Fibroblast of lung (primary cell): ENCODE results near the gene CAV3. TPM values are rescaled to one million over a fixed set of nuclear protein-coding genes. Genes with fewer than 3 reads are reported as not detected.

ENCODE experiments used
- DNase-seq, 2 donors: peaks; one replicate each; pipeline versions ENCODE4 v3.0.0 to v3.0.0-alpha.2; 2010; ENCODE audit warnings: low read depth in 2 of 2
- H2AFZ ChIP-seq: 2 replicates; pipeline ENCODE4 v1.5.1; 2012; ENCODE audit warnings: low read length, control low read depth, inconsistent platforms
- H3K27ac ChIP-seq: 2 replicates; pipeline ENCODE4 v1.5.1; 2011; ENCODE audit warnings: low read length, control low read depth; ENCODE audit not compliant: insufficient read depth
- H3K27me3 ChIP-seq: 2 replicates; pipeline ENCODE4 v1.5.1; 2011; ENCODE audit warnings: mild to moderate bottlenecking, low read length; ENCODE audit not compliant: control insufficient read depth, insufficient read depth
- H3K36me3 ChIP-seq: 2 replicates; pipeline ENCODE4 v1.5.1; 2011; ENCODE audit warnings: low read length; ENCODE audit not compliant: control insufficient read depth, insufficient read depth
- H3K4me1 ChIP-seq: 2 replicates; pipeline ENCODE4 v1.5.1; 2011; ENCODE audit warnings: low read length; ENCODE audit not compliant: control insufficient read depth, insufficient read depth; ENCODE audit errors: extremely low read depth
- H3K4me2 ChIP-seq: 2 replicates; pipeline ENCODE4 v1.5.1; 2011; ENCODE audit warnings: low read length, control low read depth; ENCODE audit not compliant: insufficient read depth; ENCODE audit errors: extremely low read depth
- H3K4me3 ChIP-seq, 4 experiments: fragments of 200-600 bp in 1 of 4; sonication (generic) in 1 of 4; replicated peaks in 1 of 4; 2 replicates each; pipeline ENCODE4 v1.5.1; 2011 to 2016; ENCODE audit warnings: low read length in 4 of 4, low read depth in 3 of 4, mild to moderate bottlenecking in 3 of 4, control low read depth in 2 of 4, inconsistent platforms in 1 of 4, mixed read lengths in 1 of 4; ENCODE audit not compliant: insufficient read depth in 1 of 4; ENCODE audit errors: control extremely low read depth in 1 of 4
- H3K79me2 ChIP-seq: 2 replicates; pipeline ENCODE4 v1.5.1; 2012; ENCODE audit warnings: mild to moderate bottlenecking, low read length, inconsistent platforms; ENCODE audit not compliant: control insufficient read depth, insufficient read depth
- H3K9ac ChIP-seq: 2 replicates; pipeline ENCODE4 v1.5.1; 2011; ENCODE audit warnings: mild to moderate bottlenecking, low read length, control low read depth; ENCODE audit not compliant: insufficient read depth
- H3K9me3 ChIP-seq: 2 replicates; pipeline ENCODE4 v1.5.1; 2012; ENCODE audit warnings: low read depth, low read length; ENCODE audit not compliant: control insufficient read depth, insufficient read depth
- H4K20me1 ChIP-seq: 2 replicates; pipeline ENCODE4 v1.5.1; 2011; ENCODE audit warnings: low read length; ENCODE audit not compliant: control insufficient read depth, insufficient read depth; ENCODE audit errors: extremely low read depth
- EZH2 ChIP-seq: IDR thresholded peaks from 2 replicates; pipeline ENCODE4 v1.5.1; 2012; ENCODE audit warnings: low read length, control low read depth, mild to moderate bottlenecking; ENCODE audit errors: missing control alignments
- polyA plus RNA-seq, 2 donors: library from polyadenylated mRNA; depleted of rRNA in 1 of 2; stranded (reverse) in 1 of 2; unstranded in 1 of 2; fragments of >200 nt; gene quantifications; 2 replicates each; pipeline ENCODE4 v1.2.1, GENCODE V29; 2011 to 2012; ENCODE audit warnings: missing spikeins in 1 of 2
- total RNA-seq: library from RNA; depleted of rRNA; stranded (reverse); fragments of >200 nt; gene quantifications from 2 replicates; pipeline ENCODE4 v1.2.1, GENCODE V29; 2014
- TF ChIP-seq, protein P1 (sequence below), 2 donors: IDR thresholded peaks in 1 of 2; conservative IDR thresholded peaks in 1 of 2; 1 replicate in 1 of 2; 2 replicates in 1 of 2; pipeline ENCODE4 v1.5.1; 2011 to 2012; ENCODE audit warnings: low read length in 2 of 2, control low read depth in 1 of 2, inconsistent platforms in 1 of 2, low read depth in 1 of 2, mild to moderate bottlenecking in 1 of 2

CAV3 gene
- total and polyA plus RNA-seq, 2 donors (not counting 1 experiment from before 2014, with no cell fraction given) = not detected

- Histone ChIP-seq H3K27ac (no peak overlapping the region), H3K36me3 (no peaks in the 10 kb centered on the region), H3K4me2 (no peak overlapping the region), H3K79me2 (no peaks in the 10 kb centered on the region), H3K4me3 (no peak overlapping the region), H3K4me1 (no peaks in the 10 kb centered on the region), H4K20me1 (no peaks in the 10 kb centered on the region), H3K9me3 (no peaks in the 10 kb centered on the region), H3K27me3 (no peaks in the 10 kb centered on the region), H3K9ac (no peak overlapping the region), H2AFZ (no peak overlapping the region)
- no peak for DNase-seq
- no peak for TF ChIP-seq EZH2
- TF ChIP-seq, protein P1, sequence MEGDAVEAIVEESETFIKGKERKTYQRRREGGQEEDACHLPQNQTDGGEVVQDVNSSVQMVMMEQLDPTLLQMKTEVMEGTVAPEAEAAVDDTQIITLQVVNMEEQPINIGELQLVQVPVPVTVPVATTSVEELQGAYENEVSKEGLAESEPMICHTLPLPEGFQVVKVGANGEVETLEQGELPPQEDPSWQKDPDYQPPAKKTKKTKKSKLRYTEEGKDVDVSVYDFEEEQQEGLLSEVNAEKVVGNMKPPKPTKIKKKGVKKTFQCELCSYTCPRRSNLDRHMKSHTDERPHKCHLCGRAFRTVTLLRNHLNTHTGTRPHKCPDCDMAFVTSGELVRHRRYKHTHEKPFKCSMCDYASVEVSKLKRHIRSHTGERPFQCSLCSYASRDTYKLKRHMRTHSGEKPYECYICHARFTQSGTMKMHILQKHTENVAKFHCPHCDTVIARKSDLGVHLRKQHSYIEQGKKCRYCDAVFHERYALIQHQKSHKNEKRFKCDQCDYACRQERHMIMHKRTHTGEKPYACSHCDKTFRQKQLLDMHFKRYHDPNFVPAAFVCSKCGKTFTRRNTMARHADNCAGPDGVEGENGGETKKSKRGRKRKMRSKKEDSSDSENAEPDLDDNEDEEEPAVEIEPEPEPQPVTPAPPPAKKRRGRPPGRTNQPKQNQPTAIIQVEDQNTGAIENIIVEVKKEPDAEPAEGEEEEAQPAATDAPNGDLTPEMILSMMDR (conservative IDR thresholded peaks at IDR 0.05 in 1 of 2, IDR thresholded peaks at IDR 0.05 in 1 of 2; ENCODE audit: low read depth in 1 of 2, low read length in 2 of 2) = no peak
These were observed 10.8 kb upstream of the CAV3 start for GRCh38 chr3:8722808-8723207.

GRCh38 chr3:8723612-8724011 lies 10.0 kb upstream of the CAV3 start:
- no peak for TF ChIP-seq EZH2
- TF ChIP-seq, protein P1 (conservative IDR thresholded peaks at IDR 0.05 in 1 of 2, IDR thresholded peaks at IDR 0.05 in 1 of 2; ENCODE audit: low read depth in 1 of 2, low read length in 2 of 2) = no peak
- H2AFZ ChIP-seq = no peak overlapping the region
- H3K79me2 ChIP-seq = no peaks in the 10 kb centered on the region
- H3K4me2 ChIP-seq = no peak overlapping the region
- H3K4me1 ChIP-seq = no peaks in the 10 kb centered on the region
- H3K27me3 ChIP-seq = no peaks in the 10 kb centered on the region
- DNase-seq = no peak
- no peaks in the 10 kb centered on the region for H3K36me3 ChIP-seq
- no peak overlapping the region for H3K4me3 ChIP-seq
- no peak overlapping the region for H3K9ac ChIP-seq
- H4K20me1 ChIP-seq = no peaks in the 10 kb centered on the region
- no peaks in the 10 kb centered on the region for H3K9me3 ChIP-seq
- H3K27ac ChIP-seq = no peak overlapping the region

GRCh38 chr3:8724108-8724752 lies 9.4 kb upstream of the CAV3 start:
- H3K4me1 ChIP-seq = no peaks in the 10 kb centered on the region
- DNase-seq = no peak
- no peak for TF ChIP-seq EZH2
- TF ChIP-seq, protein P1 (conservative IDR thresholded peaks at IDR 0.05 in 1 of 2, IDR thresholded peaks at IDR 0.05 in 1 of 2; ENCODE audit: low read depth in 1 of 2, low read length in 2 of 2) = no peak
- H3K79me2 ChIP-seq = no peaks in the 10 kb centered on the region
- H3K27me3 ChIP-seq = no peaks in the 10 kb centered on the region
- no peak overlapping the region for H3K9ac ChIP-seq
- H2AFZ ChIP-seq = no peak overlapping the region
- no peak overlapping the region for H3K27ac ChIP-seq
- no peaks in the 10 kb centered on the region for H3K9me3 ChIP-seq
- no peaks in the 10 kb centered on the region for H4K20me1 ChIP-seq
- H3K36me3 ChIP-seq = no peaks in the 10 kb centered on the region
- no peak overlapping the region for H3K4me3 ChIP-seq
- no peak overlapping the region for H3K4me2 ChIP-seq
